OCI-LY1 (cell line): ENCODE results near the gene FAM167B.

Source experiments
- EZH2 ChIP-seq: fragments of 200-600 bp; sonication (generic), shearing (Covaris generic); IDR thresholded peaks from 2 replicates; pipeline ENCODE4 v1.8.0; 2017; ENCODE audit warnings: borderline replicate concordance, mixed run types, mild to moderate bottlenecking, antibody characterized with exemption, low read length, moderate library complexity, mixed read lengths
- TF ChIP-seq, protein P1 (sequence below): fragments of 200-600 bp; sonication (generic), shearing (Covaris generic); IDR thresholded peaks from 2 replicates; pipeline ENCODE4 v1.5.1; 2017; ENCODE audit warnings: mild to moderate bottlenecking, antibody characterized with exemption, low read length, moderate library complexity, mixed read lengths

DNA sequence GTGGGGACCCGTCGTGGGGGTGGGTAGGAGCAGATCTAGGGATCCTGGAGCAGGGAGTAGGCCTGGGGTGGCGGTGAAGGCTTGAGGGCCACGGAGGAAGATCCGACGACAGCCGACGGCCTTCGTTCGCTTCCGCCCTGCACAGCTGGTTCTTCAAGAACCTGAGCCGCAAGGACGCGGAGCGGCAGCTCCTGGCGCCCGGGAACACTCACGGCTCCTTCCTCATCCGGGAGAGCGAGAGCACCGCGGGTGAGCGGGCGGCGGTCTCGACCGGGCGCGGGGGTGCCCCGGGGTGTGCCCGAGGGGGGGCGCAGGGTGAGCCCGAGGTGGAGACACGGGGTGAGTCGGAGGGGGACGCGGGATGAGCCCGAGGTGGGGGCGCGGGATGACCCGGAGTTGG lies 28.4 kb downstream of the FAM167B start:
- TF ChIP-seq, protein P1, sequence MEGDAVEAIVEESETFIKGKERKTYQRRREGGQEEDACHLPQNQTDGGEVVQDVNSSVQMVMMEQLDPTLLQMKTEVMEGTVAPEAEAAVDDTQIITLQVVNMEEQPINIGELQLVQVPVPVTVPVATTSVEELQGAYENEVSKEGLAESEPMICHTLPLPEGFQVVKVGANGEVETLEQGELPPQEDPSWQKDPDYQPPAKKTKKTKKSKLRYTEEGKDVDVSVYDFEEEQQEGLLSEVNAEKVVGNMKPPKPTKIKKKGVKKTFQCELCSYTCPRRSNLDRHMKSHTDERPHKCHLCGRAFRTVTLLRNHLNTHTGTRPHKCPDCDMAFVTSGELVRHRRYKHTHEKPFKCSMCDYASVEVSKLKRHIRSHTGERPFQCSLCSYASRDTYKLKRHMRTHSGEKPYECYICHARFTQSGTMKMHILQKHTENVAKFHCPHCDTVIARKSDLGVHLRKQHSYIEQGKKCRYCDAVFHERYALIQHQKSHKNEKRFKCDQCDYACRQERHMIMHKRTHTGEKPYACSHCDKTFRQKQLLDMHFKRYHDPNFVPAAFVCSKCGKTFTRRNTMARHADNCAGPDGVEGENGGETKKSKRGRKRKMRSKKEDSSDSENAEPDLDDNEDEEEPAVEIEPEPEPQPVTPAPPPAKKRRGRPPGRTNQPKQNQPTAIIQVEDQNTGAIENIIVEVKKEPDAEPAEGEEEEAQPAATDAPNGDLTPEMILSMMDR: no peak
- no peak for TF ChIP-seq EZH2
